Panc1 (cell line): ENCODE data around the gene SNRPB2.

Experiments used
- POLR2AphosphoS5 ChIP-seq: IDR thresholded peaks from 2 replicates; pipeline ENCODE4 v1.6.1; 2012; ENCODE audit warnings: mild to moderate bottlenecking, low read depth, low read length, moderate library complexity
- TF ChIP-seq, protein P1 (sequence below): fragments of 450-650 bp; IDR thresholded peaks from 2 replicates; pipeline ENCODE4 v1.5.1; 2017; ENCODE audit warnings: mild to moderate bottlenecking
- TF ChIP-seq, protein P2 (sequence below), 2 experiments: IDR thresholded peaks; 2 replicates each; pipeline ENCODE4 v1.6.1; 2011 to 2012; ENCODE audit warnings: low read depth in 2 of 2, control low read depth in 1 of 2, low read length in 1 of 2, mild to moderate bottlenecking in 1 of 2, moderate library complexity in 1 of 2; ENCODE audit not compliant: insufficient read depth in 1 of 2

DNA sequence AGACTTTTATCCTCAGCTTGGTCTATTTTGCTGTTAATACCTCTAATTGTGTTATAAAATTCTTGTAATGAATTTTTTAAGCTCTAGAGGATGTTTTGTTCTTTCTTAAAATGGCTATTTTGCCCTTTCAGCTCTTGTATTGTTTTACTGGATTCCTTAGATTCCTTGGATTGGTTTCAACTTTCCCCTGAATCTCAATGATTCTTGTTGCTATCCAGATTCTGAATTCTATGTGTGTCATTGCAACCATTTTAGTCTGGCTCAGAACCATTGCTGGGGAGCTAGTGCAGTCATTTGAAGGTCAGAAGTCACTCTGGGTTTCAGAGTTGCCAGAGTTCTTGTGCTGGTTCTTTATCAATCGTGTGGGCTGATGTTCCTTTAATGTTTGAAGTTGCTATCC is 55.4 kb downstream of the SNRPB2 start:
- no peak for TF ChIP-seq POLR2AphosphoS5
- TF ChIP-seq, protein P1, sequence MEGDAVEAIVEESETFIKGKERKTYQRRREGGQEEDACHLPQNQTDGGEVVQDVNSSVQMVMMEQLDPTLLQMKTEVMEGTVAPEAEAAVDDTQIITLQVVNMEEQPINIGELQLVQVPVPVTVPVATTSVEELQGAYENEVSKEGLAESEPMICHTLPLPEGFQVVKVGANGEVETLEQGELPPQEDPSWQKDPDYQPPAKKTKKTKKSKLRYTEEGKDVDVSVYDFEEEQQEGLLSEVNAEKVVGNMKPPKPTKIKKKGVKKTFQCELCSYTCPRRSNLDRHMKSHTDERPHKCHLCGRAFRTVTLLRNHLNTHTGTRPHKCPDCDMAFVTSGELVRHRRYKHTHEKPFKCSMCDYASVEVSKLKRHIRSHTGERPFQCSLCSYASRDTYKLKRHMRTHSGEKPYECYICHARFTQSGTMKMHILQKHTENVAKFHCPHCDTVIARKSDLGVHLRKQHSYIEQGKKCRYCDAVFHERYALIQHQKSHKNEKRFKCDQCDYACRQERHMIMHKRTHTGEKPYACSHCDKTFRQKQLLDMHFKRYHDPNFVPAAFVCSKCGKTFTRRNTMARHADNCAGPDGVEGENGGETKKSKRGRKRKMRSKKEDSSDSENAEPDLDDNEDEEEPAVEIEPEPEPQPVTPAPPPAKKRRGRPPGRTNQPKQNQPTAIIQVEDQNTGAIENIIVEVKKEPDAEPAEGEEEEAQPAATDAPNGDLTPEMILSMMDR, result no peak
- TF ChIP-seq, protein P2, sequence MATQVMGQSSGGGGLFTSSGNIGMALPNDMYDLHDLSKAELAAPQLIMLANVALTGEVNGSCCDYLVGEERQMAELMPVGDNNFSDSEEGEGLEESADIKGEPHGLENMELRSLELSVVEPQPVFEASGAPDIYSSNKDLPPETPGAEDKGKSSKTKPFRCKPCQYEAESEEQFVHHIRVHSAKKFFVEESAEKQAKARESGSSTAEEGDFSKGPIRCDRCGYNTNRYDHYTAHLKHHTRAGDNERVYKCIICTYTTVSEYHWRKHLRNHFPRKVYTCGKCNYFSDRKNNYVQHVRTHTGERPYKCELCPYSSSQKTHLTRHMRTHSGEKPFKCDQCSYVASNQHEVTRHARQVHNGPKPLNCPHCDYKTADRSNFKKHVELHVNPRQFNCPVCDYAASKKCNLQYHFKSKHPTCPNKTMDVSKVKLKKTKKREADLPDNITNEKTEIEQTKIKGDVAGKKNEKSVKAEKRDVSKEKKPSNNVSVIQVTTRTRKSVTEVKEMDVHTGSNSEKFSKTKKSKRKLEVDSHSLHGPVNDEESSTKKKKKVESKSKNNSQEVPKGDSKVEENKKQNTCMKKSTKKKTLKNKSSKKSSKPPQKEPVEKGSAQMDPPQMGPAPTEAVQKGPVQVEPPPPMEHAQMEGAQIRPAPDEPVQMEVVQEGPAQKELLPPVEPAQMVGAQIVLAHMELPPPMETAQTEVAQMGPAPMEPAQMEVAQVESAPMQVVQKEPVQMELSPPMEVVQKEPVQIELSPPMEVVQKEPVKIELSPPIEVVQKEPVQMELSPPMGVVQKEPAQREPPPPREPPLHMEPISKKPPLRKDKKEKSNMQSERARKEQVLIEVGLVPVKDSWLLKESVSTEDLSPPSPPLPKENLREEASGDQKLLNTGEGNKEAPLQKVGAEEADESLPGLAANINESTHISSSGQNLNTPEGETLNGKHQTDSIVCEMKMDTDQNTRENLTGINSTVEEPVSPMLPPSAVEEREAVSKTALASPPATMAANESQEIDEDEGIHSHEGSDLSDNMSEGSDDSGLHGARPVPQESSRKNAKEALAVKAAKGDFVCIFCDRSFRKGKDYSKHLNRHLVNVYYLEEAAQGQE (IDR thresholded peaks at IDR 0.05; ENCODE audit: insufficient read depth in 1 of 2, low read depth in 2 of 2, low read length in 1 of 2), result no peak
